ENCODE measurements around the gene MTNR1A.
"Not testable (repeated sequence)": the region's sequence is repeated elsewhere in the genome, so short reads cannot be mapped to it uniquely, and the experiment has no call there.

Gene MTNR1A

DNA sequence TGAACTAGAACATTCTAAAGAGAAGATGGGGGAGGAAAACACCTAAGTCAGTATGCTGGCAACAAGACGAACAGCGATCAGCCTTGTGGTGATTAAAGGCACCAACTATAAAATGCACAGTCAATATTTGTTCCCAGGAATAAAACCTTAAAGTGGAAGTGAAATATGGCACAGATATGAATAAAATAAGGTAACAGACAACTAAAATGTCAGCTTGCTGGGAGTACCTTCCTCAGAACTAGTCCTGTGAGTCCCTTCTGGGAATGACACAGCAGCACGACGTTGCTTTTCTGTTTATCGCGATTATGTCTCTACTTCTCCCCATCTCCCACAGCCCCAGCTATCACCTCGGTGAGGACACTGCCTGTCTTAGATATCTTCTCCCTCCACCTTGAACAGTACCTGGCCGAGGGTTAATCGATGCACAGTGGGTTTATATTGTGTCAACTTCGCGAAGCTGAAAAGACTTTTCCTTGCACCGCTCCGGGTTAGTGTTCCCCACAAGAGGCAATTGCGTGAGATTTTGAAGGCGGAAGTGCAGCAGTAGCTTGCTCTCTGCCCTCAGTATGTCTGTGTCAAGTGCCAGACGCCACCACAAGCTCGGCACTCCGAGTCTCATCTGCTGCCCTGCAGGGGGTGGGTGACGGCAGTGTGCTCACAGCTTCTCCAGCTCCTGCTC is 17.4 kb downstream of the MTNR1A start:
- H3K27ac Mint-ChIP-seq, result no peak overlapping the region
- ATAC-seq, result no peak
- no peaks in the 10 kb centered on the region for H3K4me1 Mint-ChIP-seq
- H3K9me3 Mint-ChIP-seq, result peaks cover 3% of the 10 kb centered on the region
- no peak overlapping the region for H3K4me3 Mint-ChIP-seq
- H3K36me3 Mint-ChIP-seq, result no peaks in the 10 kb centered on the region
- no peak for DNase-seq (ENCODE audit: low spot score in 2 of 2)

DNA sequence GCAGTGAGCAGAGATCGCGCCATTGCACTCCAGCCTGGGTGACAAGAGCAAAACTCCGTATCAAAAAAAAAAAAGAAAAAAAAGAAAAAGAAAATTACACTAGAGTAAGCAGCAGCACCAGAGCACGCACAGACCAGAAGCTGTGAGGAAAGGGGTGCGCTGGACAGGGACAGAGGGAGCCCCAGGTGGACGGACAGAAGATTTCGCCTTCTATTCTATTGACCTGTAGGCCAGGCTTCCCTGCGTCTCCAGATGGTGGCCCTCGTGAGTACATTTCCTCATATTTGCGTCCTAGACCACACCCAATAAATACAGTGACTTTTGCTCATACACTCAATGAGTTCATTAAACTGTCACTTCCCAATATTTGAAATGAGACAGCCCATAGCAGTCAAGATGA is 19.1 kb downstream of the MTNR1A start:
- Mint-ChIP-seq H3K9me3 (peaks cover 3% of the 10 kb centered on the region), H3K27ac (no peak overlapping the region), H3K4me1 (no peaks in the 10 kb centered on the region), H3K36me3 (no peaks in the 10 kb centered on the region), H3K4me3 (no peak overlapping the region)
- DNase-seq (ENCODE audit: low spot score in 2 of 2) (no peak), ATAC-seq (no peak)

DNA sequence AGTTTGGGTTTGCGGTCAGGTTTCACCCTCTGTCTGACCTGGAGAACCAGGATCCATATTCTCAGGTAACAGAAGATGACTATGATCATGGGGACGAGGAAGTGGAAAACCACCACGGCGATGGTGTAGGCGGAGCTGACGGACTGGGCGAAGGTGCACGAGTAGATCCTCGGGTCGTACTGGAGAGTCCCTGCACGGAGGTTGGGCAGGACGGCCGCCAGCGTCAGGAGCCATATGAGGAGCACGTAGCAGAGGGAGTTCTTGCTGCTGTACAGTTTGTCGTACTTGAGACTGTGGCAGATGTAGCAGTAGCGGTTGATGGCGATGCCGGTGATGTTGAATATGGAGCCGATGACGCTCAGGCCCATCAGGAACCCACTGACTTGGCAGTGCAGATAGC is 21.3 kb downstream of the MTNR1A start:
- ATAC-seq, result no peak
- no peak overlapping the region for H3K27ac Mint-ChIP-seq
- H3K36me3 Mint-ChIP-seq, result no peaks in the 10 kb centered on the region
- DNase-seq (ENCODE audit: low spot score in 2 of 2), result no peak
- H3K9me3 Mint-ChIP-seq, result peaks cover 3% of the 10 kb centered on the region
- no peaks in the 10 kb centered on the region for H3K4me1 Mint-ChIP-seq
- H3K4me3 Mint-ChIP-seq, result no peak overlapping the region

DNA sequence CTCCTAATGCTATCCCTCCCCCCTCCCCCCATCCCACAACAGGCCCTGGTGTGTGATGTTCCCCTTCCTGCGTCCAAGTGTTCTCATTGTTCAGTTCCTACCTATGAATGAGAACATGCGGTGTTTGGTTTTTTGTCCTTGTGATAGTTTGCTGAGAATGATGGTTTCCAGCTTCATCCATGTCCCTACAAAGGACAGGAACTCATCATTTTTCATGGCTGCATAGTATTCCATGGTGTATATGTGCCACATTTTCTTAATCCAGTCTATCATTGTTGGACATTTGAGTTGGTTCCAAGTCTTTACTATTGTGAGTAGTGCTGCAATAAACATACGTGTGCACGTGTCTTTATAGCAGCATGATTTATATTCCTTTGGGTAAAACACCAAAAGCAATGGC is 31.4 kb downstream of the MTNR1A start:
- ATAC-seq, result not testable (repeated sequence)

DNA sequence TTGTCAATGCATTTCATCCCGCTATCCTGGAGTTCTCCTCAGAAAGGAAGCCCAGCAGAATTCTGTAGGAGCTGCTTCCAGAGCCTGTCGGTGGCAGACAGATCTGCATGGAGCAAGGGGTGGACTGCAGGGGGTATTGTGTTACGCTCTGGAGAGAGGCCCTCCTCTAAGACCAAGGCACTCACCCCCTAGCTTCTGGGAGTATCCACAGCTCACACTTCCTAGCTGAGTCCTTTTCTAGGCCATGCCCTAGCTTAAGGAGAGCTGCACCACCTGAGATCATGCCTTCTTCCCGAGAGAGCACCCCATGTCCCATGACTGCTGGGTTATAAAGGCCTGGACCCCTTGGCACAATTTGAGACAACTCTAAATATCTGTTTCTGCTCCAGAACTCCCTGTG is 39.1 kb downstream of the MTNR1A start:
- Mint-ChIP-seq H3K4me1 (no peaks in the 10 kb centered on the region), H3K4me3 (no peak overlapping the region), H3K9me3 (peaks cover 11% of the 10 kb centered on the region), H3K36me3 (no peaks in the 10 kb centered on the region), H3K27ac (no peak overlapping the region)
- DNase-seq (ENCODE audit: low spot score in 2 of 2) (no peak), ATAC-seq (peak; percentile 32)

More for the DNA sequence above, 31.4 kb downstream of the MTNR1A start:
- not testable (repeated sequence) for H3K4me3 Mint-ChIP-seq; H3K36me3 Mint-ChIP-seq; H3K27ac Mint-ChIP-seq; H3K4me1 Mint-ChIP-seq; DNase-seq (ENCODE audit: low spot score in 2 of 2); H3K9me3 Mint-ChIP-seq

DNA sequence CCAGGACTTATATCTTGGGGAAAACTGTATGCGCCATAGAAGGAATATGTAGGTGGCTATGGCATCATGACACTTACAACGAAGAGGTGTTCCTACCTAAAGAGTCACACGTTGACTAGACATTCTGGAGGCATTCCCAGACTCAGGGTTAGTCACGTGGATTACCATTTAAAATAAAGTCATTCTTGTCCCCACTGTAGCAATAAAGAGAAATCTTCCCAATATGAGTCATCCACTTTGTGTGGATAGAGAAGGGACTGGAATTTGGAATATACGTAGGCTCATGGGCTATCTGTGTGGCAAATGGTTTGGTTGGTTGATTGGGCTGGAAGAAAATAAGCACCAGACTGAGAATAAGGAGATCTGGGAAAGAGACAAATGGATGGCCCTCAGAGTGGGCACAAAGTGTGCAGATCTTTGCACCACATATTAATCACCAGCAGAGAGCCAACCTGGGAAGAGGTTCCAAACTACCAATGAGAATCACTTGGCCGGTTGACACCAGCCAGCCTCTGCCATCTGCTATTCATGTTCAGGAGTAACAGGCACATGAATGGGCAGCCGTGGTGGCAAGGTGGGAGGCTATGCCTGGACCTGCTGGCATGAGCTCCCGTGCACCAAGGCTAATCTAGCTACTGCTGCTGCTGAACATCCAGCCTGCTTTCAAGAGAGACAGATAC is 41.0 kb downstream of the MTNR1A start:
- no peak for DNase-seq (ENCODE audit: low spot score in 2 of 2)
- H3K36me3 Mint-ChIP-seq, result no peaks in the 10 kb centered on the region
- H3K4me3 Mint-ChIP-seq, result no peak overlapping the region

DNA sequence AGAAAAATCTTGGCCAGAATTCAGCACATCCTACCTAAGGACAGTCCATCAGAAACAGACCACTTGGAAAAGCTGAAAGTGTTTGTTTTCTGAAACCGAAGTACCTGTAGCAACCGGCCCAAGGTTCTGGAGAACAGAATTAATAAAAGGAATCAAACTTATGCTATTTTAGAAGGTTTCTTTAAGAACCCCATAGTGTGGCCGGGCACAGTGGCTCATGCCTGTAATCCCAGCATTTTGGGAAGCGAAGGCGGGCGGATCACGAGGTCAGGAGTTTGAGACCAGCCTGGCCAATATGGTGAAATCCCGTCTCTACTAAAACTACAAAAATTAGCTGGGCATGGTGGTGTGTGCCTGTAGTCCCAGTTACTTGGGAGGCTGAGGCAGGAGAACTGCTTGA is 50.6 kb downstream of the MTNR1A start:
- DNase-seq (ENCODE audit: low spot score in 2 of 2); ATAC-seq; H3K27ac Mint-ChIP-seq; H3K36me3 Mint-ChIP-seq; H3K9me3 Mint-ChIP-seq; H3K4me1 Mint-ChIP-seq; H3K4me3 Mint-ChIP-seq: not testable (repeated sequence)

More for the DNA sequence above, 41.0 kb downstream of the MTNR1A start:
- Mint-ChIP-seq H3K27ac (no peak overlapping the region), H3K4me1 (no peaks in the 10 kb centered on the region), H3K9me3 (peaks cover 14% of the 10 kb centered on the region)
- ATAC-seq, result no peak

DNA sequence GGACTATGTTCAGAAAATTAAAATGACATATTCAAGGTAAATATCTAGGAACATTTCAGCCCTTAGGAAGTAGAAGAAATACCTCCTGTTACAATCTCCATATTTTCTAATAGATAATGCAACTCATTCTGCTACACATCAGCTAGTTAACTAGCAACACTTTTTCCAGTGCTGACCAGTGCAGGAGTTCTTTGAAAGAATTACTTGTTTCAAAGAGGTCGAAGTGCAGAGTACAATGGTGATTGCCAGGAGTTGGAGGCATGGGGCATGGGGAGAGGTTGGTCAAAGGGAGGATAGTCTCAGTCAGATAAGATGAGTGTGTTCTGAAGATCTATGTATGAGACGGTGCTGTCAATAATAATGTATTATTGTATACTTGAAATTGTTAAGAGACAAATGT is 53.1 kb downstream of the MTNR1A start:
- Mint-ChIP-seq H3K4me1 (no peaks in the 10 kb centered on the region), H3K9me3 (peaks cover 5% of the 10 kb centered on the region), H3K27ac (no peak overlapping the region), H3K4me3 (no peak overlapping the region), H3K36me3 (no peaks in the 10 kb centered on the region)
- ATAC-seq, result no peak
- DNase-seq (ENCODE audit: low spot score in 2 of 2), result no peak

DNA sequence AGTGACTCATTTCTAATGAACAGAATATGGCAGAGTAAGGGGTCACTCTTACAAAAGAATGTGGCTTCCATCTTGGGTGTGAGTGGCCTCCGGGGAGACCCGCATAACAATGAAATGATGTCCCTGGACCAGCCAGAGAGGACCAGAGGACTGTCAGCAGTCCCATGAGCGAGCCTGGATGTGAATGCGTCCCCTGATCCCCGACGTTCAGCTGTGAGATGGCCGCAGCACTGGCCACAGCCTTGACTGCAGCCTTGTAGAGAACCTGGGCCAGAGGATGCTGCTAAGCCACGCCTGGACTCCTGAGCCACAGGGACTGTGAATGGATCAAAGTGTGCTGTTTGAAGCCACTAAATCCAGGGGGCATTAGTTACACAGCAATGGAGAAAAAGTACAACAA is 53.8 kb downstream of the MTNR1A start:
- Mint-ChIP-seq H3K27ac (no peak overlapping the region), H3K4me1 (no peaks in the 10 kb centered on the region), H3K36me3 (no peaks in the 10 kb centered on the region), H3K4me3 (no peak overlapping the region), H3K9me3 (peaks cover 7% of the 10 kb centered on the region)
- ATAC-seq, result no peak
- DNase-seq (ENCODE audit: low spot score in 2 of 2), result no peak

DNA sequence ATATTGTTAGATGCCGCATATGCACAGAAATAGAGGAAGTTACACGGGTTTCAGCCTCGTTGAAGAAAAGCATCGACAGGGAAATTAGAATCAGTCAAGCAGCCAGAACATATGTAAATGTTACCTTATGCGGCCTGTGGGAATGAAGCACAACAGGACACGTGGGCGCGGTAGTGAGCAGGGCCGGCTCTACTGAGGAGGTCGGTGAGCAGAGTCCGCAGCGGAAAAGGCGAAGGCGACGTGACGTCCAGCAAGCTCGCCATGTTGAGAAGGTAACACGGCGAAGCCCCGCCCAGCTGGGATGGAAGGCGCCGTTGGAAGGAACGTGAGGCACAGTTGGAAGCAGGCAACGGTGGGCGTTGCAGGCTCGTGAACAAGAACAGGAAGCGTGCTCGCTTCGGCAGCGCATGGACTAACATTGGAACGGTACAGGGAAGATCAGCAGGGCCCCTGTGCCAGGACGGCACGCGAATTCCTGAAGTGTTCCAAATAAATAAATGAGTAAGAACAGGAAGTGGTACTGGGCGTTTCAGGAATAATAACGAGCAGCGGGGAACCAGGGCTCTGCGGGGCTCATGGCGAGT is 54.6 kb downstream of the MTNR1A start:
- H3K36me3 Mint-ChIP-seq, result no peaks in the 10 kb centered on the region

DNA sequence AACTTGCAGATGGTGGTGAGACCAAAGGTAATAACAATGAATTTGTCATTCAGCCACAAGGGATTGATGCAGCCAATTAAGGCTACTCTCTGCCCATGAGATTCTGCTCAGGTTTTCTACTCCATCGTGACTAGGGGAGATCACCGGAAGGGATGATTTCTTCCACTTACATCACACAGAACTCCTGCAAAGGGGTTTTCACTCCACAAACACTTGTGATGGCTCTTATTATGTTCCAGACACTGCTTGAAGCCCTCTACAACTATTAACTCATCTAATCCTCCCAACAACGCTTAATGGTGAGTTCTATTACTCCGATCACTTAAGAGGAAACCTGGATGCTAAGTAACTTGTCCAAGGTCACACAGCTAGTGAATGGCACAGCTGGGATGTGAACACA is 55.9 kb downstream of the MTNR1A start:
- no peak overlapping the region for H3K4me3 Mint-ChIP-seq
- no peaks in the 10 kb centered on the region for H3K4me1 Mint-ChIP-seq
- H3K36me3 Mint-ChIP-seq, result no peaks in the 10 kb centered on the region
- no peak for ATAC-seq
- DNase-seq (ENCODE audit: low spot score in 2 of 2), result no peak
- peaks cover 11% of the 10 kb centered on the region for H3K9me3 Mint-ChIP-seq
- H3K27ac Mint-ChIP-seq, result no peak overlapping the region

More for the DNA sequence above, 54.6 kb downstream of the MTNR1A start:
- H3K4me3 Mint-ChIP-seq, result no peak overlapping the region
- H3K27ac Mint-ChIP-seq, result no peak overlapping the region
- ATAC-seq, result no peak
- no peak for DNase-seq (ENCODE audit: low spot score in 2 of 2)
- no peaks in the 10 kb centered on the region for H3K4me1 Mint-ChIP-seq
- peaks cover 11% of the 10 kb centered on the region for H3K9me3 Mint-ChIP-seq

DNA sequence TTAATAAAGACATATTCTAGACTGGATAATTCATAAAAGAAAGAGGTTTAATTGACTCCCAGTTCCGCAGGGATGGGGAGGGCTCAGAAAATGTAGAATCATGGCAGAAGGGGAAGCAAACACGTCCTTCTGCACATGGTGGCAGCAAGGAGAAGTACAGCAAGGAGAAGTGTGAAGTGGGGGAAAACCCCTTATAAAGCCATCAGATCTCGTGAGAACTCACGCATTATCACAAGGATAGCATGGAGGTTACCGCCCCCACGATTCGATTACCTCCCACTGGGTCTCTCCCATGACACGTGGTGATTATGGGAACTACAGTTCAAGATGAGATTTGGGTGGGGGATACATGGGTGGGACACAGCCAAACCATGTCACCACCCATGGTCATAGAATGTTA is 58.3 kb downstream of the MTNR1A start:
- Mint-ChIP-seq H3K9me3 (peaks cover 17% of the 10 kb centered on the region), H3K4me3 (no peak overlapping the region)

DNA sequence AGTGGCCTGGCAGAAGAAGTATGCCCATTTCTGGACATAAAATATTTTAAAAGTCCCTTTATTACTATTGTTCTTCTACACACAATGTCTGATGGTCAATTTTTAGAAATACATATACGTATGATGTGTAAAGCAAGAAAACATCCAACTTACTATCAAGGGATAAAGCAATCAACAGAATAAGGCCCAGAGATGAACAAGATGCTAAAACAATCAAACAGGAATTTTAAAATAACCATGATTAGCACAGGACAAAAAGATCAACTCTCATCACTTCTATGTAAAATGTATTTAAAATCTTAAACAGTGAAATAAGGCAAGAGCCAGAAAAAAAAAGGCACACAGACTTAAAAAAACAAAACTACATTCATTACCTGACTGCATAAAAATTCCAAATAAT is 60.9 kb downstream of the MTNR1A start:
- no peaks in the 10 kb centered on the region for H3K4me1 Mint-ChIP-seq
- DNase-seq (ENCODE audit: low spot score in 2 of 2), result no peak

More for the DNA sequence above, 58.3 kb downstream of the MTNR1A start:
- ATAC-seq (no peak), DNase-seq (ENCODE audit: low spot score in 2 of 2) (no peak)
- Mint-ChIP-seq H3K27ac (no peak overlapping the region), H3K36me3 (no peaks in the 10 kb centered on the region), H3K4me1 (no peaks in the 10 kb centered on the region)

DNA sequence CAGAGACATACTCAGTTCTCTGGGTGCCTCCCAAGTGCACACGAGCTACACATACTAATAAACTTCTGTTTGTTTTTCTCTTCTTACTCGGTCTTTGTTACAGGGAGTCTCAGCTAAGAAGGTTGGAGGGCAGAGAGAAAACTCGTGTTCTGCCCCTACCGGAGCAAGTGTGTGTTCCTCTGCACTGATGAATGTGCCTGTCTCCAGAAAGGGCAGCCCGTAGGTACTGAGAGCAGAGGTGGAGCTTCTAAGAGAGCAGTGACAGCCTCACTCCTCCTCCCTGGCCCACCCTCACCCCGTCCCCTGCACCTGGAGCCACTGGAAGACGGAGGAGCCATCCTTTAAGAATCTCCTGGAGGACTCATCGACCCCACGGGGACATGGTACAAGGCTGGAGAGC is 67.6 kb downstream of the MTNR1A start:
- H3K36me3 Mint-ChIP-seq, result no peaks in the 10 kb centered on the region
- H3K4me1 Mint-ChIP-seq, result no peaks in the 10 kb centered on the region
- H3K4me3 Mint-ChIP-seq, result no peak overlapping the region
- no peak for DNase-seq (ENCODE audit: low spot score in 2 of 2)
- ATAC-seq, result no peak
- peaks cover 10% of the 10 kb centered on the region for H3K9me3 Mint-ChIP-seq
- H3K27ac Mint-ChIP-seq, result no peak overlapping the region

More for the DNA sequence above, 60.9 kb downstream of the MTNR1A start:
- H3K4me3 Mint-ChIP-seq, result no peak overlapping the region
- H3K36me3 Mint-ChIP-seq, result no peaks in the 10 kb centered on the region
- peaks cover 23% of the 10 kb centered on the region for H3K9me3 Mint-ChIP-seq
- ATAC-seq, result no peak
- no peak overlapping the region for H3K27ac Mint-ChIP-seq

DNA sequence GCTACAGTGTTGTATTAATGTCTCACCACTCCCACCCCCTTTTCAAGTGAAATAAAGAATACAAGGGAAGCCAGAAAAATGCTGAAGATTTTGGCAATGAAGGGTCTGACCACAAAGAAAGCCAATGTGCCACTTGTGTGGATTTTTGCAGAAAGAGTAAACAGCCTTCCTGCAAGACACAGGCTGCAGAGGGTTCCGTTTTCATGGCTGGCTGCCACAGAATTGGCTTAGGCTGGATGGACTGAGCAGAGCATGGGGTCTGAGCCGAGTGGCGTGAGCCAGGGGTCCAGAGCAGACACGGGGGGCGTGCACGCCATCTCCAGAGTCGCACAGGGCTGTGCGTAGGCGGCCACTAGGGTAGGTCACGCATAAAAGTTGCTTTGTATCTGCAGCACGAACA is 69.2 kb downstream of the MTNR1A start:
- DNase-seq (ENCODE audit: low spot score in 2 of 2), result no peak
- Mint-ChIP-seq H3K4me3 (no peak overlapping the region), H3K27ac (no peak overlapping the region), H3K4me1 (no peaks in the 10 kb centered on the region), H3K9me3 (peaks cover 8% of the 10 kb centered on the region), H3K36me3 (no peaks in the 10 kb centered on the region)
- no peak for ATAC-seq

DNA sequence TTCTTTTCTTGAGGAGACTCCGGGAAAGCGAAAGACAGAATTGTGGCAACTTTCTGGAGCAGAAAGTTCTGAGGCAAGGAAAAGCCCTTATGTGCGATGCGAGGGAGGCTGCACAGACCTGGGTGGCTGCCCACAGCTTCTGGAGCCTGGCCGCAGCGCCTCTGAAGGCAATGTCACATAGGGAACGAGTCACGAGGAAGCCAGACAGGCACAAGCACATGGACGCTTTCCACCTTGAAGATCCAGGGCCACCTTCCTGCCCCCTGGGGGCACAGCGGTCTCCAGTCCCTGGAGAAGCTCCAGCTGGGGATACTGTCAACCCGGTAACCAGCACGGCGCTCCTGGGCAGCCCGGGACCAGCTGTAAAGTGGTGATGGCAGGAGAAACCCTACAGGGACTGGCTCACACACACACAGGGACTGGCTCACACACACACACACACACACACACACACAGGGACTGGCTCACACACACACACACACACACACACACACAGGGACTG is 69.8 kb downstream of the MTNR1A start:
- H3K4me1 Mint-ChIP-seq, result no peaks in the 10 kb centered on the region
- ATAC-seq, result no peak
- H3K9me3 Mint-ChIP-seq, result peaks cover 5% of the 10 kb centered on the region
- no peak overlapping the region for H3K27ac Mint-ChIP-seq
- H3K4me3 Mint-ChIP-seq, result no peak overlapping the region
- no peak for DNase-seq (ENCODE audit: low spot score in 2 of 2)
- no peaks in the 10 kb centered on the region for H3K36me3 Mint-ChIP-seq

All from stimulated activated effector memory CD8-positive, alpha-beta T cell treated with anti-CD3 and anti-CD28 coated beads, Interleukin-12 subunit alpha, Interleukin-12 subunit beta, amount 100 ng/mL, for 72 hours (primary cell).